Karpas-422 (cell line): ENCODE data around the gene CEP170B. TPM values are rescaled to one million over a fixed set of nuclear protein-coding genes. Genes with fewer than 3 reads are reported as not detected.
"Not testable (repeated sequence)": the region's sequence is repeated elsewhere in the genome, so short reads cannot be mapped to it uniquely, and the experiment has no call there.

Experiments
- DNase-seq: peaks from one replicate; pipeline ENCODE4 v3.0.0-alpha.2; 2015
- H2AFZ ChIP-seq: fragments of 200-600 bp; sonication (generic); 2 replicates; pipeline ENCODE4 v1.6.1; 2014; ENCODE audit warnings: antibody characterized with exemption, low read length, mixed read lengths
- H3K27ac ChIP-seq: fragments of 200-600 bp; sonication (generic); 2 replicates; pipeline ENCODE4 v1.5.1; 2014; ENCODE audit warnings: mild to moderate bottlenecking, low read length, moderate library complexity
- H3K27me3 ChIP-seq: fragments of 200-600 bp; sonication (generic); 2 replicates; pipeline ENCODE4 v1.6.1; 2014; ENCODE audit warnings: low read length, mixed read lengths
- H3K36me3 ChIP-seq: fragments of 200-600 bp; sonication (generic); 2 replicates; pipeline ENCODE4 v1.6.1; 2014; ENCODE audit warnings: low read length, mixed read lengths; ENCODE audit not compliant: insufficient read depth
- H3K4me1 ChIP-seq: fragments of 200-600 bp; sonication (generic); 2 replicates; pipeline ENCODE4 v1.6.1; 2014; ENCODE audit warnings: mild to moderate bottlenecking, low read length, mixed read lengths
- H3K4me2 ChIP-seq: fragments of 200-600 bp; sonication (generic); 2 replicates; pipeline ENCODE4 v1.6.1; 2014; ENCODE audit warnings: low read length, low read depth, mild to moderate bottlenecking; ENCODE audit not compliant: poor library complexity, severe bottlenecking
- H3K4me3 ChIP-seq: fragments of 200-600 bp; sonication (generic); 2 replicates; pipeline ENCODE4 v1.5.1; 2014; ENCODE audit warnings: mild to moderate bottlenecking, antibody characterized with exemption, low read length, mixed read lengths
- H3K79me2 ChIP-seq: fragments of 200-600 bp; sonication (generic); 2 replicates; pipeline ENCODE4 v1.6.1; 2014; ENCODE audit warnings: mild to moderate bottlenecking, low read length, mixed read lengths
- H3K9ac ChIP-seq: fragments of 200-600 bp; sonication (generic); 2 replicates; pipeline ENCODE4 v1.6.0; 2014; ENCODE audit warnings: low read length
- H3K9me2 ChIP-seq: fragments of 200-600 bp; sonication (generic), shearing (Covaris generic); replicated peaks from 2 replicates; pipeline ENCODE4 v1.6.0; 2014; ENCODE audit warnings: mild to moderate bottlenecking, low read length, moderate library complexity; ENCODE audit not compliant: insufficient read depth
- H3K9me3 ChIP-seq: fragments of 300-700, 200-600 bp; sonication (generic); 2 replicates; pipeline ENCODE4 v1.6.1; 2014; ENCODE audit warnings: low read length, mixed read lengths
- H4K20me1 ChIP-seq: fragments of 200-600 bp; sonication (generic); 2 replicates; pipeline ENCODE4 v1.6.1; 2014; ENCODE audit warnings: mild to moderate bottlenecking, antibody characterized with exemption, low read length, low read depth; ENCODE audit not compliant: insufficient read depth
- total RNA-seq: library from RNA; depleted of rRNA; stranded (reverse); fragments of >200 nt; shearing (Covaris generic); gene quantifications from 2 replicates; pipeline ENCODE4 v1.2.3, GENCODE V29; 2014; ENCODE audit warnings: low replicate concordance

CEP170B gene
- total RNA-seq, 1 experiment from 2014 or later: 0.56 TPM

DNA sequence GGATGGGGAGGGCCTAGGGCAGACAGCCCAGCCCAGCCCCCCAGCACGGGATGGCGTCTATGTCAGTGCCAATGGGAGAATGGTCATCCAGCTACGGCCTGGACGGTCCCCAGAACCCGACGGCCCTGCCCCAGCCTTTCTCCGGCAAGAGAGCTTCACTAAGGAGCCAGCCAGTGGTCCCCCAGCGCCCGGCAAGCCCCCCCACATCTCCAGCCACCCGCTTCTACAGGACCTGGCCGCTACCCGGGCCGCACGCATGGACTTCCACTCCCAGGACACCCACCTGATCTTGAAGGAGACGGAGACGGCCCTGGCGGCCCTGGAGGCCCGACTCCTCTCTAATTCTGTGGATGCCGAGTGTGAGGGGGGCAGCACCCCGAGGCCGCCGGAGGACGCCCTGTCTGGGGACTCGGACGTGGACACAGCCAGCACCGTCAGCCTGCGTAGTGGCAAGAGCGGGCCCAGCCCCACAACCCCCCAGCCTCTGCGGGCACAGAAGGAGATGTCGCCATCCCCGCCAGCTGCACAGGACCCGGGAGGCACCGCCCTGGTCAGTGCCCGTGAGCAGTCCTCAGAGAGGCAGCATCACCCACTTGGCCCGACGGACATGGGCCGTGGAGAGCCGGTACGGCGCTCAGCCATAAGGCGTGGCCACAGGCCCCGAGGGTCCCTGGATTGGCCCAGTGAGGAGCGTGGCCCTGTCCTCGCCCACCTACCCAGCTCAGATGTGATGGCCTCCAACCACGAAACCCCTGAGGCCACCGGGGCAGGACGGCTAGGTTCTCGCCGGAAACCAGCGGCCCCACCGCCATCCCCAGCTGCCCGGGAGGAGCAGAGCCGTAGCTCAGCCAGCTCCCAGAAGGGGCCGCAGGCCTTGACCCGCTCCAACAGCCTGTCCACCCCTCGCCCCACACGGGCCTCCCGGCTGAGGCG, 21.9 kb downstream of the CEP170B start:
- Histone ChIP-seq H3K9me3 (no peaks in the 10 kb centered on the region), H3K4me1 (peaks cover 9% of the 10 kb centered on the region; the same call in 1 of the 2 replicates), H3K4me2 (no peak overlapping the region), H3K4me3 (no peak overlapping the region), H2AFZ (no peak overlapping the region), H3K27me3 (no peaks in the 10 kb centered on the region), H3K9ac (no peak overlapping the region), H3K79me2 (no peaks in the 10 kb centered on the region), H3K9me2 (no peaks in the 10 kb centered on the region), H3K27ac (no peak overlapping the region), H4K20me1 (peaks cover 8% of the 10 kb centered on the region; the same call in 1 of the 2 replicates), H3K36me3 (no peaks in the 10 kb centered on the region)
- no peak for DNase-seq

DNA sequence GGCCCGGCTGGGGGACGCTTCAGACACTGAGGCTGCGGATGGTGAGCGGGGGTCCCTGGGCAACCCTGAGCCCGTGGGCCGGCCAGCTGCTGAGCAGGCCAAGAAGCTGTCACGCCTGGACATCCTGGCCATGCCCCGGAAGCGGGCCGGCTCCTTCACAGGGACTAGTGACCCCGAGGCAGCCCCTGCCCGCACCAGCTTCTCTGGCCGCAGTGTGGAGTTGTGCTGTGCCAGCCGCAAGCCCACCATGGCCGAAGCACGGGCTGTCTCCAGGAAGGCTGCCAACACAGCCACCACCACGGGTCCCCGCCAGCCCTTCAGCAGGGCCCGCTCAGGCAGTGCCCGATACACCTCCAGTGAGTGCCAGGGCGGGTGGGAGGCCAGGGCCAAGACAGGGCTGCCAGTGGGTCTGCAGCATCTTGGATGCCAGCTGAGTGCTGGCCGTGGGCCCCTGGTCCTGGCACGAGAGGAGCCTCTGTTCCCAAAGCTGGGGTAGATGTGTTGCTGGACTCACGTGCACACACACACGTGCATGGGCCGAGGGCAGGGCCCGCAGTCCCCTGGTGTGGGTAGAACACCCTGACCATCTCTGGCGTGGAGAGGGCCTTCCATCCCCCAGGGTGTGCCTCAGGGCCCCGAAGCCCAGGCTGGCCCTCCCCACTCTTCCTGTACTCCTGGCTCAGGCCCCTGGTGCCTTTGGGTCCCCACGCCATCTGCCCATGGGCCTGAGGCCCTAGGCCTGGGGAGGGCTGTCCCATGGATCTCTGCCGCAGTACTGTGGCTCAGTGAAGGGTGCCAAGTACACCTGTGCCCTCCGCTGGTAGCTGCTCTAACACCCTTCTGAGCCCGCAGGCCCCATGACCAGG, 22.8 kb downstream of the CEP170B start:
- Histone ChIP-seq H3K4me3 (no peak overlapping the region), H3K9me2 (no peaks in the 10 kb centered on the region), H3K36me3 (no peaks in the 10 kb centered on the region), H3K79me2 (no peaks in the 10 kb centered on the region), H3K9me3 (no peaks in the 10 kb centered on the region), H3K4me2 (no peak overlapping the region), H3K9ac (no peak overlapping the region), H4K20me1 (peaks cover 6% of the 10 kb centered on the region; the same call in 1 of the 2 replicates), H3K27me3 (no peaks in the 10 kb centered on the region), H3K4me1 (no peaks in the 10 kb centered on the region; the same call in none of the 2 replicates), H2AFZ (no peak overlapping the region), H3K27ac (no peak overlapping the region)
- no peak for DNase-seq

DNA sequence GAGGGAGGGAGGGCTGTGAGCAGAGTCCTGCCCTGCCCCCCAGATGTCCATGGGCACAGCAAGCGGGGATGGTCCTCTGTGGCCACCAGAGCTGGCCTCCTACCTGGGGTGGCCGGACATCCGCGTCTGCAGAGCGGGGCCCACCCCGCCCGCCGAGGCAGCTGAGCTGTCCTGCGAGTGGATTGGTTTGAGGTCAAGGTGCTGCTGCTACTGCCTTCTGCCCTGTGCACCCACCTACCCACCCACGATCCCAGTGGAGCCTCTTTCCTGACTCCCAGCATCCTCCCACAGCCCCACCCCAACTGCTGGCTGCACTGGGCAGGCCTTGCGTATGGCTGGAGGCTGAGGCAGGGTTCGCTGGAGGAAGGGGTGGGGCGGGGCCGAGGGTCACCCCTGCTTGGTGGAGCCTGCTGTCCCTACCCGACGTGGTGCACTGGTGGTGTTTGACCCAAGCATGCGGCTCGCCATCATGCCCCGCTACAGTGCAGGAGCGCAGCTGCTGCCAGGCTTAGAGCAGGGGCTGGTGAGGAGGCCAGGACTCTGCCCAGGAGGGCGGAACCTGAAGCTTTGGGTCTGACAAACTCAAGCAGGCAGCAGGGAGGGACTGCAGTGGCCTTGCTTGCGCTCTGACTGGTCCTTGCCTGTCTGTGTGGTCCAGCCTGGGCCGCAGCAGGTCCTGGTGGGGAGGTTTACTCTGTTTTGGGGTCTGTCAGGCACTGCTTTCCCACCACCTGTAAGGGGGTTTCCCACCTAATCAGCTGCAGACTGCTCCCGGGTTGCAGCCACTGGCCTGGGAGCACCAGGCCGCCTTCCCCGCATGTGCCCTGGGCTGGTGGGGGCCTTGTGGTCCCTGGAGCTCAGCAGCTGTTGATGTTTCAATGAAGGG, 23.7 kb downstream of the CEP170B start:
- no peak overlapping the region for H3K4me3 ChIP-seq
- H3K36me3 ChIP-seq: no peaks in the 10 kb centered on the region
- H3K27ac ChIP-seq: no peak overlapping the region
- H3K9me2 ChIP-seq: no peaks in the 10 kb centered on the region
- no peak overlapping the region for H2AFZ ChIP-seq
- peaks cover 3% of the 10 kb centered on the region for H3K4me1 ChIP-seq
- no peaks in the 10 kb centered on the region for H3K9me3 ChIP-seq
- no peak for DNase-seq
- no peak overlapping the region for H3K4me2 ChIP-seq
- no peaks in the 10 kb centered on the region for H4K20me1 ChIP-seq
- no peaks in the 10 kb centered on the region for H3K27me3 ChIP-seq
- no peaks in the 10 kb centered on the region for H3K79me2 ChIP-seq
- no peak overlapping the region for H3K9ac ChIP-seq

DNA sequence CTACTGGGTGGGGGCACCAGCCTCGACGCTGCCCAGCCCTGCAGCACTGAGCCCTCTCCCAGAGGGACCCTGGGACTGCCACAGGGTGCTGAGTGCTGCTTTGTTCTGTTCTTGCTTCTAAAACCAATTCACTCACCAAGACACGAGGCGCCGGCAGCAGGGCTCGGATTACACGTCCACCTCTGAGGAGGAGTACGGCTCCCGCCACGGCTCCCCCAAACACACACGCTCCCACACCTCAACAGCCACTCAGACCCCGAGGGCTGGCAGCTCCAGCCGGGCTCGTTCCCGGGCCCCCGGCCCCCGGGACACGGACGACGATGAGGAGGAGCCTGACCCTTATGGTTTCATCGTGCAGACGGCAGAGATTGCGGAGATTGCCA, 24.3 kb downstream of the CEP170B start:
- no peak overlapping the region for H3K27ac ChIP-seq

DNA sequence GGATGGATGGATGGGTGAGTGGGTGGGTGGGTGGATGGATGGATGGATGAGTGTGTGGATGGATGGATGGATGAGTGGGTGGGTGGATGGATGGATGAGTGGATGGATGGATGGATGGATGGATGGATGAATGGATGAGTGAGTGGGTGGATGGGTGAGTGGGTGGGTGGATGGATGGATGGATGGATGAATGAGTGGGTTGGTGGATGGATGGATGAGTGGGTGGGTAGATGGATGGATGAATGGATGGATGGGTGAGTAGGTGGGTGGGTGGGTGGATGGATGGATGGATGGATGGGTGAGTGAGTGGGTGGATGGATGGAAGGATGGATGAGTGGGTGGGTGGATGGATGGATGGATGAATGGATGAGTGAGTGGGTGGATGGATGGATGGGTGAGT, 25.2 kb downstream of the CEP170B start:
- H2AFZ ChIP-seq, H3K9ac ChIP-seq, H3K27me3 ChIP-seq, H3K9me3 ChIP-seq, H3K9me2 ChIP-seq, H4K20me1 ChIP-seq, H3K4me2 ChIP-seq, H3K79me2 ChIP-seq, H3K36me3 ChIP-seq, H3K4me3 ChIP-seq, H3K27ac ChIP-seq, DNase-seq: not testable (repeated sequence)
- peaks cover 14% of the 10 kb centered on the region for H3K4me1 ChIP-seq

More for the DNA sequence above, 24.3 kb downstream of the CEP170B start:
- no peak overlapping the region for H3K9ac ChIP-seq
- H3K4me1 ChIP-seq: peaks cover 9% of the 10 kb centered on the region
- no peak overlapping the region for H3K4me3 ChIP-seq
- no peak overlapping the region for H2AFZ ChIP-seq
- no peaks in the 10 kb centered on the region for H3K9me3 ChIP-seq
- DNase-seq: no peak
- no peaks in the 10 kb centered on the region for H3K36me3 ChIP-seq
- no peak overlapping the region for H3K4me2 ChIP-seq
- no peaks in the 10 kb centered on the region for H3K9me2 ChIP-seq
- H3K79me2 ChIP-seq: no peaks in the 10 kb centered on the region
- H3K27me3 ChIP-seq: no peaks in the 10 kb centered on the region
- no peaks in the 10 kb centered on the region for H4K20me1 ChIP-seq

GRCh38 chr14:104891121-104891551, 26.1 kb downstream of the CEP170B start:
- Histone ChIP-seq H3K27me3 (no peaks in the 10 kb centered on the region), H3K4me1 (peaks cover 22% of the 10 kb centered on the region), H3K9ac (no peak overlapping the region), H3K9me3 (no peaks in the 10 kb centered on the region), H3K27ac (no peak overlapping the region), H3K36me3 (no peaks in the 10 kb centered on the region), H3K4me2 (no peak overlapping the region), H3K9me2 (no peaks in the 10 kb centered on the region), H2AFZ (no peak overlapping the region), H4K20me1 (no peaks in the 10 kb centered on the region), H3K4me3 (no peak overlapping the region), H3K79me2 (no peaks in the 10 kb centered on the region)
- DNase-seq: no peak

- Histone ChIP-seq H3K9ac (no peak overlapping the region), H3K4me3 (no peak overlapping the region), H2AFZ (no peak overlapping the region), H3K9me3 (no peaks in the 10 kb centered on the region), H3K9me2 (no peaks in the 10 kb centered on the region), H3K4me1 (peaks cover 26% of the 10 kb centered on the region), H3K27ac (no peak overlapping the region), H3K79me2 (no peaks in the 10 kb centered on the region), H3K4me2 (no peak overlapping the region), H4K20me1 (no peaks in the 10 kb centered on the region), H3K36me3 (no peaks in the 10 kb centered on the region), H3K27me3 (no peaks in the 10 kb centered on the region)
- DNase-seq: no peak
Observed at GRCh38 chr14:104891664-104892530, 26.8 kb downstream of the CEP170B start.
